Hepatocyte (in vitro differentiated cells): ENCODE data around the gene CAVIN1.

Source experiments
- CTCF ChIP-seq: fragments of 200-600 bp; sonication (generic); IDR thresholded peaks from 2 replicates; pipeline ENCODE4 v1.5.1; 2016; ENCODE audit warnings: antibody characterized with exemption, mild to moderate bottlenecking; ENCODE audit not compliant: poor library complexity
- EZH2 ChIP-seq: fragments of 200-600 bp; sonication (generic); IDR thresholded peaks from 2 replicates; pipeline ENCODE4 v1.6.1; 2016; ENCODE audit warnings: antibody characterized with exemption, mild to moderate bottlenecking, borderline replicate concordance
- EZH2phosphoT487 ChIP-seq: fragments of 200-600 bp; sonication (generic); IDR thresholded peaks from one replicate; pipeline ENCODE4 v1.6.1; 2018; ENCODE audit warnings: antibody characterized with exemption, mild to moderate bottlenecking, low read depth, moderate library complexity; ENCODE audit not compliant: unreplicated experiment, severe bottlenecking

DNA sequence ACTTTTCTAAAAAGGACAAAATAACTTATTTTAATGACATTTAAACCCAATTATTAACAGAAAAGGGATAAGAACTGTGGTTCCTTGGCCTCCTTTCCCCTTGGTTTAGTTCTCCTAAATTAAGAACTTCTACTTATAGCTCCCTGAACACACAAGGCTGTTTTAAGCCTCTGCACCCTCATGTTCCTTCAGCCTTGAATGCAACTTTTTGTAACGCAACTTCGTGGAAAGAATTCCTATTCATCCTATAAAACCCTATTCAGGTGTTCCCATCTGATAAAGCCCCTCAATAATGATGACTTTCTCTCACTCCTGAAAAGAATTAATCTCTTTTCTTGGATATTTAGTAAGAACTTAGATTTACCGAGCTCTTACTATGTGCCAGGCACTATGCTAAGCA lies 41.2 kb downstream of the CAVIN1 start:
- TF ChIP-seq CTCF (no peak), EZH2 (no peak), EZH2phosphoT487 (no peak)
